Retina (tissue), 1 donor: ENCODE measurements around the gene CEBPE.

Experiments used
- DNase-seq: peaks from one replicate; pipeline ENCODE4 v3.0.0-alpha.2; 2016

CEBPE gene

GRCh38 chr14:23142826-23143225 lies 23.8 kb upstream of the CEBPE start:
- no peak for DNase-seq

- no peak for DNase-seq
Measured at GRCh38 chr14:23141706-23142444, 22.8 kb upstream of the CEBPE start.

- no peak for DNase-seq
Measured at GRCh38 chr14:23140371-23140770, 21.3 kb upstream of the CEBPE start.

GRCh38 chr14:23139874-23140273 lies 20.8 kb upstream of the CEBPE start:
- DNase-seq, result no peak

- DNase-seq, result no peak
Measured at GRCh38 chr14:23137813-23138535, 18.9 kb upstream of the CEBPE start.

GRCh38 chr14:23137192-23137812 lies 18.2 kb upstream of the CEBPE start:
- DNase-seq, result no peak

GRCh38 chr14:23136566-23137133 lies 17.6 kb upstream of the CEBPE start:
- DNase-seq, result no peak

- no peak for DNase-seq
Measured at GRCh38 chr14:23132970-23133369, 13.9 kb upstream of the CEBPE start.

- no peak for DNase-seq
Measured at GRCh38 chr14:23131482-23131881, 12.4 kb upstream of the CEBPE start.

GRCh38 chr14:23130871-23131270 lies 11.8 kb upstream of the CEBPE start:
- no peak for DNase-seq

GRCh38 chr14:23129759-23130316 lies 10.8 kb upstream of the CEBPE start:
- DNase-seq, result no peak

GRCh38 chr14:23128969-23129758 lies 10.1 kb upstream of the CEBPE start:
- DNase-seq, result no peak

GRCh38 chr14:23127861-23128260 lies 8.8 kb upstream of the CEBPE start:
- DNase-seq, result no peak

GRCh38 chr14:23126548-23127278 lies 7.7 kb upstream of the CEBPE start:
- DNase-seq, result no peak

- DNase-seq, result no peak
Measured at GRCh38 chr14:23125933-23126524, 7.0 kb upstream of the CEBPE start.

- DNase-seq, result no peak
Measured at GRCh38 chr14:23125011-23125410, 6.0 kb upstream of the CEBPE start.

- DNase-seq, result no peak
Measured at GRCh38 chr14:23124337-23124954, 5.4 kb upstream of the CEBPE start.

GRCh38 chr14:23123419-23123818 lies 4.4 kb upstream of the CEBPE start:
- no peak for DNase-seq

- DNase-seq, result no peak
Measured at GRCh38 chr14:23122086-23122485, 3.0 kb upstream of the CEBPE start.

GRCh38 chr14:23121361-23121771 lies 2.3 kb upstream of the CEBPE start:
- no peak for DNase-seq
